ENCODE data around the gene ELFN1.

Gene ELFN1

DNA sequence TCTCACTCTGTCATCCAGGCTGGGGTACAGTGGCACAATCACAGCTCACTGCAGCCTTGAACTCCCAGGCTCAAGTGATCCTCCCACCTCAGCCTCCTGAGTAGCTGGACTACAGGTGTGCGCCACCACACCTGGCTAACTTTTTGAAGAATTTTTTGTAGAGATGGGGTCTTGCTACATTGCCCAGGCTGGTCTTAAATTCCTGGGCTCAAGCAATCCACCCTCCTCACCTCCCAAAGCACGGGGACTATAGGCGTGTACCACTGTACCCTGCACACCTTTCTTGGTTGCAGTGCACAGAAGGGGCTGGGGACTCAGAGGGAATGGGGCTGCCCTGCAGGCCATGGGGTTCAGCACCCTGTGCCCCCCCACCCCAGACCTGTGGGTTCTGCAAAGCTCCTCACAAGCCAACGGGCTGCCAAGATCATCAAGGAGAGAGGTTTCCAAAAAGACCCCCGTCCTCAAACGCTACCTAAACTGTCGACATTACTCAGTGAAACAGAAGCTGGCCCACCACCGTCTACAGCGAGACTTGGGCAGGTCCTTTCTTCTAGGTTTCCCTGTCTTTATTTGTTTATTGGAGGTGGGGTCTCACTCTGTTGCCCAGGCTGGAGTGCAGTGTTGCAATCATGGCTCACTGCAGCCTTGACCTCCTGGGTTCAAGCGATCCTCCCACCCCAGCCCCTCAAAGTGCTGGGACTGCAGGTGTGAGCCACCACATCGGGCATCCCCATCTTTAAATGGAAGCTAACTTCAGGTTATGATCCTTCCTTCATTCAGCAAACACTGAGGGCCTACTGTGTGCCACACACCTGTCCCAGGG lies 26.6 kb upstream of the ELFN1 start:
- no peak overlapping the region for H3K4me3 ChIP-seq (ENCODE audit: low read depth in 1 of 2, low read length in 1 of 2)
- H3K4me1 ChIP-seq (ENCODE audit: control insufficient read depth in 1 of 2, insufficient read depth in 1 of 2, low read depth in 1 of 2, low read length in 1 of 2) = no peaks in the 10 kb centered on the region
- H3K27me3 ChIP-seq = peaks cover 16% of the 10 kb centered on the region
- TF ChIP-seq, protein P1, sequence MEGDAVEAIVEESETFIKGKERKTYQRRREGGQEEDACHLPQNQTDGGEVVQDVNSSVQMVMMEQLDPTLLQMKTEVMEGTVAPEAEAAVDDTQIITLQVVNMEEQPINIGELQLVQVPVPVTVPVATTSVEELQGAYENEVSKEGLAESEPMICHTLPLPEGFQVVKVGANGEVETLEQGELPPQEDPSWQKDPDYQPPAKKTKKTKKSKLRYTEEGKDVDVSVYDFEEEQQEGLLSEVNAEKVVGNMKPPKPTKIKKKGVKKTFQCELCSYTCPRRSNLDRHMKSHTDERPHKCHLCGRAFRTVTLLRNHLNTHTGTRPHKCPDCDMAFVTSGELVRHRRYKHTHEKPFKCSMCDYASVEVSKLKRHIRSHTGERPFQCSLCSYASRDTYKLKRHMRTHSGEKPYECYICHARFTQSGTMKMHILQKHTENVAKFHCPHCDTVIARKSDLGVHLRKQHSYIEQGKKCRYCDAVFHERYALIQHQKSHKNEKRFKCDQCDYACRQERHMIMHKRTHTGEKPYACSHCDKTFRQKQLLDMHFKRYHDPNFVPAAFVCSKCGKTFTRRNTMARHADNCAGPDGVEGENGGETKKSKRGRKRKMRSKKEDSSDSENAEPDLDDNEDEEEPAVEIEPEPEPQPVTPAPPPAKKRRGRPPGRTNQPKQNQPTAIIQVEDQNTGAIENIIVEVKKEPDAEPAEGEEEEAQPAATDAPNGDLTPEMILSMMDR (IDR thresholded peaks at IDR 0.05) = no peak
- H3K36me3 ChIP-seq = no peaks in the 10 kb centered on the region
- no peaks in the 10 kb centered on the region for H3K9me3 ChIP-seq
- H3K27ac ChIP-seq = no peak overlapping the region

DNA sequence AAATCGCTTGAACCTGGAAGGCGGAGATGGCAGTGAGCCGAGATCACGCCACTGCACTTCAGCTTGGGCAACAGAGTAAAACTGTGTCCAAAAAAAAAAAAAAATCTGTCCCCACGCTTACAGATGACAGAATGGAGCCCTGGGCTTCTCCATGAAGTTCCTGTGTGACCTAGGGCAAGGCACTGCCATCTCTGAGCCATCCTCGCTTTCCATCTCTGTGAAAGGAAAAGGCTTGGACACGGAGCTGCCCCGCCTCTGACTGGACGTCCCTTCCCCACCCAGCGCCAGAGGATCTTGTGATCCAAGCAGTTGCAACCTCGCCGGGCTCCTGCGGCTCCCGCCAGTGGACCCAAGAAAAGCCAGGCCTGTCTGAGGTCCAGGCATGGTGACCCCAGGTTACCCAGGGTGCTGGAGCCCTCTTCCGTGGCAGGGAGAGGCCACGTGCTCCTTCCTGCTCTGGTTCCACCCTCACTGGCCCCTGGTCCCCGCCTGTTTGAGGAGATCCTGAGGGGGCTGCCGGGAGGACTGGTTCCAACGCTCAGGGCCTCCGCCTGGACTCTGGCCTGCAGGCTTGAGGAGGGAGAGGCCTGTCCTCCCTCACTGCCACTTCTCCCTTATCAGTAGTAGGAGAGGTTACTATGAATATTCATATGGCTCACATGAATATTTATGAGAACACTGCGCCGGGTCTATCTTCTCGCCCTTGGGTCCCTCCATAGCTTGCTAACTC lies 25.6 kb upstream of the ELFN1 start:
- Histone ChIP-seq H3K36me3 (no peaks in the 10 kb centered on the region), H3K4me1 (ENCODE audit: control insufficient read depth in 1 of 2, insufficient read depth in 1 of 2, low read depth in 1 of 2, low read length in 1 of 2) (no peaks in the 10 kb centered on the region), H3K27me3 (peaks cover 23% of the 10 kb centered on the region), H3K4me3 (ENCODE audit: low read depth in 1 of 2, low read length in 1 of 2) (no peak overlapping the region), H3K9me3 (no peaks in the 10 kb centered on the region), H3K27ac (no peak overlapping the region)
- TF ChIP-seq, protein P1 (IDR thresholded peaks at IDR 0.05) = no peak

DNA sequence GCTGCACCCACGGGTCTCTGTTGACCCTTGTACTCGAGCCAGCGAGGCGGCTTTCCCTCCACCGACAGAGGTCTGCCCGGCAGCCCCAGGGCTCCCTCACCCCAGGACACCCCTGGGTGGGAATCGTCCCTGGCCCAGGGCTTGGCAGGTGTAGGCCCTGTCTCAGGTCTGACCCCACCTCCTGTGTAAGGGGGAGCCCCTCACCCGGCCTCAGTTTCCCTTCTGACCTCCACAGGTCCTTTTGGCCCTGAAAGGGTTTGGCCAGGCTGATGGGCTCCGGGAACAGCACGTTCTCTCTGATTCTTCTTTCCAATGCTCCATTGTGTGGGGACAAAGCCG lies 25.0 kb upstream of the ELFN1 start:
- Histone ChIP-seq H3K27ac (no peak overlapping the region), H3K27me3 (peaks cover 23% of the 10 kb centered on the region), H3K9me3 (no peaks in the 10 kb centered on the region), H3K4me1 (ENCODE audit: control insufficient read depth in 1 of 2, insufficient read depth in 1 of 2, low read depth in 1 of 2, low read length in 1 of 2) (no peaks in the 10 kb centered on the region), H3K4me3 (ENCODE audit: low read depth in 1 of 2, low read length in 1 of 2) (no peak overlapping the region), H3K36me3 (no peaks in the 10 kb centered on the region)
- TF ChIP-seq, protein P1 (IDR thresholded peaks at IDR 0.05) = no peak

DNA sequence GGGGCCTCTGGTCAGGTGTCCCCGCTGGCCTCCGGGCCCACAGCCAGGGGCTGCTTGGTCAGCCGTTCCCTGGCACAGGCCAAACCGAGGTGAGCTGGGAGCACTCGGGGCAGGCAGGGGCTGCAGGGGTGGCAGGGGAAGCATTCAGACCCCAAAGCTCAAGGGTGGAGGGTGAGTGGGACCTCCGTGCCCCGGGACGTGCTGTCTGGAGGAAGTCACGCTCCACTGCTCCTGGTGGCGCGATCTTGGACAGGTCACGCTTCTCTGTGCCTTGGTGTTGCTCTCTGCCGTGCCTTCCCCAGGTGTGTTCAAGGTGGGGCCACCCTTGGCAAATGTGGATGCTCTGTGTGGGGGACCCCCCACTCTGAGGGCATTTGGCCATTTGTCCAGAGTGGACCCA lies 24.6 kb upstream of the ELFN1 start:
- Histone ChIP-seq H3K36me3 (no peaks in the 10 kb centered on the region), H3K4me3 (ENCODE audit: low read depth in 1 of 2, low read length in 1 of 2) (no peak overlapping the region), H3K4me1 (ENCODE audit: control insufficient read depth in 1 of 2, insufficient read depth in 1 of 2, low read depth in 1 of 2, low read length in 1 of 2) (no peaks in the 10 kb centered on the region), H3K27me3 (peaks cover 23% of the 10 kb centered on the region), H3K9me3 (no peaks in the 10 kb centered on the region), H3K27ac (no peak overlapping the region)
- TF ChIP-seq, protein P1 (IDR thresholded peaks at IDR 0.05) = no peak

DNA sequence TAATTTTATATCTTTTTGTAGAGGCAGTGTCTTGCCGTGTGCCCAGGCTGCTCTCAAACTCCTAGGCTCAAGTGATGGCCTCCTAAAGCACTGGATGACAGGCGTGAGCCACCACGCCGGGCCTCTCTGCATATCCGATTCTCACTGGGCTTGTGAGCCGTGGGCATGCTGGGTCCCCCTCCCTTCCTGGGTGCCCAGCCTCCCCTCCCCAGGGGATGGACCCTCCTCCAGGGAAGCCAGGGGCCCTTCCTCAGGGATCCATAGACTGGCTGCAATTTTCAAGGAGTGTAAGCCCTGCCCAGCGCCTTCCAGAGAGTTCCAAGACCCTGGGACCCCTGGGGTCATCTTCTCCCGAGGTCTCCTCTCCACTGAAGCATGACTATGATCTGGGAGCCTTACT lies 23.7 kb upstream of the ELFN1 start:
- H3K4me1 ChIP-seq (ENCODE audit: control insufficient read depth in 1 of 2, insufficient read depth in 1 of 2, low read depth in 1 of 2, low read length in 1 of 2) = no peaks in the 10 kb centered on the region
- H3K27ac ChIP-seq = no peak overlapping the region
- H3K27me3 ChIP-seq = peaks cover 23% of the 10 kb centered on the region
- TF ChIP-seq, protein P1 (IDR thresholded peaks at IDR 0.05) = no peak
- H3K36me3 ChIP-seq = no peaks in the 10 kb centered on the region
- no peak overlapping the region for H3K4me3 ChIP-seq (ENCODE audit: low read depth in 1 of 2, low read length in 1 of 2)
- H3K9me3 ChIP-seq = no peaks in the 10 kb centered on the region

Data from neutrophil (primary cell).